Aorta (tissue), 4 donors: Measurements from ENCODE around the gene CYP17A1. TPM values are rescaled to one million over a fixed set of nuclear protein-coding genes. Genes with fewer than 3 reads are reported as not detected.

Experiments used
- polyA plus RNA-seq, 2 donors: library from polyadenylated mRNA; stranded (reverse); fragments of 200-250 nt; gene quantifications; one replicate each; pipeline ENCODE4 v1.2.3, GENCODE V29; 2013
- total RNA-seq, 2 donors: library from RNA; stranded (reverse); fragmentation: NEBNext Ultra II Directional; extraction: Animal tissue kit (Norgen Biotek cat#: 25700); gene quantifications; one replicate each; pipeline ENCODE4 v1.2.1, GENCODE V29; 2021
- donor health status: healthy with polysubstance abuse.
- donor health status: Bipolar disorder and iron deficiency.
- donor health status: DM: no; HTN: no; CAD: no.
- donor health status: DM: yes; HTN: yes; CAD: no.

The CYP17A1 gene
- total and polyA plus RNA-seq, 4 donors, result 0.25 to 1.3 (median 0.55) TPM; not detected in 1

Other genes starting within 250 kb of the CYP17A1 start
- gene TRIM8, start 192.9 kb downstream of the CYP17A1 start, total RNA-seq, result 100 to 1,000 TPM; 126 to 189 TPM
- gene TRIM8, start 192.9 kb downstream of the CYP17A1 start, polyA plus RNA-seq, result 10 to 100 TPM; 40.6 to 72.4 TPM
- gene ARL3, start 123.0 kb downstream of the CYP17A1 start, total RNA-seq, result 1 to 10 TPM; 8.2 to 8.6 TPM
- 10 to 100 TPM; 17.3 to 18.9 TPM for gene ARL3, start 123.0 kb downstream of the CYP17A1 start, polyA plus RNA-seq
- gene SFXN2, start 122.8 kb downstream of the CYP17A1 start, total RNA-seq, result 1 to 10 TPM; 5.1 to 8.3 TPM
- 1 to 10 TPM; 3.2 to 3.5 TPM for gene SFXN2, start 122.8 kb downstream of the CYP17A1 start, polyA plus RNA-seq
- 10 to 100 TPM; 81.1 to 84.7 TPM for gene WBP1L, start 93.5 kb downstream of the CYP17A1 start, total RNA-seq
- gene WBP1L, start 93.5 kb downstream of the CYP17A1 start, polyA plus RNA-seq, result 10 to 100 TPM; 22.4 to 41.7 TPM
- gene BORCS7, start 16.8 kb upstream of the CYP17A1 start, total RNA-seq, result 10 to 100 TPM; 17.6 to 24.4 TPM
- gene BORCS7, start 16.8 kb upstream of the CYP17A1 start, polyA plus RNA-seq, result 10 to 100 TPM; 25.7 to 47.0 TPM
- gene AS3MT, start 32.1 kb upstream of the CYP17A1 start, total RNA-seq, result 1 to 10 TPM; 1.2 to 3.1 TPM
- gene AS3MT, start 32.1 kb upstream of the CYP17A1 start, polyA plus RNA-seq, result 1 to 10 TPM; 4.1 to 4.8 TPM
- 10 to 100 TPM; 13.3 to 30.8 TPM for gene CNNM2, start 80.9 kb upstream of the CYP17A1 start, total RNA-seq
- 1 to 10 TPM; 3.0 to 5.9 TPM for gene CNNM2, start 80.9 kb upstream of the CYP17A1 start, polyA plus RNA-seq